Astrocyte (in vitro differentiated cells and primary cell): Measurements from ENCODE around the gene SLX1A.
"Not testable (repeated sequence)": the region's sequence is repeated elsewhere in the genome, so short reads cannot be mapped to it uniquely, and the experiment has no call there.

Experiments used
- CTCF ChIP-seq: IDR thresholded peaks from 2 replicates; pipeline ENCODE4 v1.5.1; 2011; ENCODE audit warnings: low read depth, mild to moderate bottlenecking, inconsistent platforms, low read length, moderate library complexity; ENCODE audit not compliant: insufficient read depth
- EZH2 ChIP-seq: IDR thresholded peaks from 2 replicates; pipeline ENCODE4 v1.6.1; 2012; ENCODE audit warnings: mild to moderate bottlenecking, low read length, inconsistent platforms; ENCODE audit not compliant: insufficient read depth

GRCh38 chr16:30209032-30209431 lies 15.4 kb downstream of the SLX1A start:
- not testable (repeated sequence) for TF ChIP-seq CTCF, EZH2
